Thoracic aorta (tissue), 2 donors: ENCODE measurements around the gene TPD52L2. TPM values are rescaled to one million over a fixed set of nuclear protein-coding genes. Genes with fewer than 3 reads are reported as not detected.

Experiments used
- ATAC-seq: fragments of 150-250 bp; one replicate; pipeline ENCODE4 v1.8.0; 2017; ENCODE audit warnings: low read depth; ENCODE audit not compliant: insufficient number of reproducible peaks, low FRiP score
- DNase-seq: peaks from one replicate; pipeline ENCODE4 v3.0.0-alpha.2; 2020; ENCODE audit warnings: low spot score
- H3K27ac ChIP-seq, 2 donors: fragments of 200-600 bp; sonication (generic); 1 replicate in 1 of 2; 2 replicates in 1 of 2; pipeline ENCODE4 v1.5.1; 2016; ENCODE audit warnings: mild to moderate bottlenecking in 2 of 2, moderate library complexity in 2 of 2
- H3K27me3 ChIP-seq: fragments of 200-600 bp; sonication (generic); replicated peaks from 2 replicates; pipeline ENCODE4 v1.6.0; 2016; ENCODE audit warnings: mild to moderate bottlenecking; ENCODE audit not compliant: insufficient read depth
- H3K36me3 ChIP-seq: fragments of 200-600 bp; sonication (generic); one replicate; pipeline ENCODE4 v1.5.1; 2016
- H3K4me1 ChIP-seq, 2 donors: fragments of 200-600 bp; sonication (generic); 1 replicate in 1 of 2; 2 replicates in 1 of 2; pipeline versions ENCODE4 v1.5.1 to v1.6.0; 2016; ENCODE audit warnings: low read depth in 2 of 2, mild to moderate bottlenecking in 1 of 2; ENCODE audit not compliant: control insufficient read depth in 1 of 2
- H3K4me3 ChIP-seq: fragments of 200-600 bp; sonication (generic); 2 replicates; pipeline ENCODE4 v1.5.1; 2016; ENCODE audit warnings: mild to moderate bottlenecking
- H3K9me3 ChIP-seq: fragments of 200-600 bp; sonication (generic); 2 replicates; pipeline ENCODE4 v1.5.1; 2016
- total RNA-seq, 2 donors: library from RNA; depleted of rRNA; stranded (reverse); fragments of >200 nt; gene quantifications; one replicate each; pipeline versions ENCODE4 v1.1.0 to v1.2.3, GENCODE V29; 2016
- TF ChIP-seq, protein P1 (sequence below): fragments of 200-600 bp; sonication (generic); IDR thresholded peaks from one replicate; pipeline ENCODE4 v1.5.1; 2019; ENCODE audit warnings: antibody characterized with exemption

Gene TPD52L2
- total RNA-seq, 2 donors from 2014 or later, result 106 to 159 TPM

DNA sequence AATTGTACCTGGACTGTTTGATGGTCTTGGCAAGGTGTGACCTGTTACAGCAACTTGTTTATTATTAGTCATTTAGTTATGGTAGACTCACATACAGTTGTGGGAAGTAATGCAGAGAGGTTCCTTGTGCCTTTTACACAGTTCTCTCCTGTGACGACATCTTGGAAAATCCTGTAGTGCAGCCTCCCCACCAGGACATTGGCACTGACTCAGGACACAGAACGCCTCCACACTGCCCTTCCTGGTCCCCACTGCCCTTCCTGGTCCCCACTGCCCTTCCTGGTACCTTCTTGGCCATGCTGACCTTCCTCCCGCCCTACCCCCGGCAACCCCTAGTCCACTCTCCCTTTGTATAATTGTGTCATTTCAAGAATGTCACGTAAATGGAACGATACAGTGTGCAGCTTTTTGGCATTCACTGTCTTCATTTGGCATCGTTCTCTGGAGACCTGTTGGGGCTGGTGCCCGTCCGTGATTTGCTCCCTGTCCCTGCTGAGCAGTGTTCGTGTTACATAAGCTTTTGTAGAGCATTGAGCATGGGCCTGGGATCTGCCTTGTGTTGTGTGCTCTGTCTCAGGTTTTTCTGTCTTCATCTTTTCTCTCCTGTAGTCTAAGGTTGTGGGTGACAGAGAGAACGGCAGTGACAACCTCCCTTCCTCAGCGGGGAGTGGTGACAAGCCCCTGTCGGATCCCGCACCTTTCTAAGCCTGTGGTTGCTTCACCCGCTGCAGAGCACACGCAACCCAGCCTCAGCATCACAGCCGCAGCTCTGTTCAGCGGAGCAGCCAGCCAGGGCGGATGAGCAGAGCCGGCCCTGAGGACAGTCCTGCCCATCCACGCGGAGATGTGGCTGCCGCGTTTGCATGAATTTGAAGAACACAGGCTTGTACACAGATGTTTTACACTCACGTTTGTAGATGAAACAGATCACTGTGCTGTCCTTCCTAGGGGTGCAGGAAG is 24.5 kb downstream of the TPD52L2 start:
- Histone ChIP-seq H3K9me3 (no peaks in the 10 kb centered on the region), H3K4me1 (peaks cover 0 to 6% of the 10 kb centered on the region in 2 donors), H3K27ac (no peak overlapping the region), H3K4me3 (no peak overlapping the region), H3K36me3 (peaks cover 38% of the 10 kb centered on the region), H3K27me3 (no peaks in the 10 kb centered on the region)
- DNase-seq (no peak), ATAC-seq (no peak)
- TF ChIP-seq, protein P1, sequence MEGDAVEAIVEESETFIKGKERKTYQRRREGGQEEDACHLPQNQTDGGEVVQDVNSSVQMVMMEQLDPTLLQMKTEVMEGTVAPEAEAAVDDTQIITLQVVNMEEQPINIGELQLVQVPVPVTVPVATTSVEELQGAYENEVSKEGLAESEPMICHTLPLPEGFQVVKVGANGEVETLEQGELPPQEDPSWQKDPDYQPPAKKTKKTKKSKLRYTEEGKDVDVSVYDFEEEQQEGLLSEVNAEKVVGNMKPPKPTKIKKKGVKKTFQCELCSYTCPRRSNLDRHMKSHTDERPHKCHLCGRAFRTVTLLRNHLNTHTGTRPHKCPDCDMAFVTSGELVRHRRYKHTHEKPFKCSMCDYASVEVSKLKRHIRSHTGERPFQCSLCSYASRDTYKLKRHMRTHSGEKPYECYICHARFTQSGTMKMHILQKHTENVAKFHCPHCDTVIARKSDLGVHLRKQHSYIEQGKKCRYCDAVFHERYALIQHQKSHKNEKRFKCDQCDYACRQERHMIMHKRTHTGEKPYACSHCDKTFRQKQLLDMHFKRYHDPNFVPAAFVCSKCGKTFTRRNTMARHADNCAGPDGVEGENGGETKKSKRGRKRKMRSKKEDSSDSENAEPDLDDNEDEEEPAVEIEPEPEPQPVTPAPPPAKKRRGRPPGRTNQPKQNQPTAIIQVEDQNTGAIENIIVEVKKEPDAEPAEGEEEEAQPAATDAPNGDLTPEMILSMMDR, result no peak

DNA sequence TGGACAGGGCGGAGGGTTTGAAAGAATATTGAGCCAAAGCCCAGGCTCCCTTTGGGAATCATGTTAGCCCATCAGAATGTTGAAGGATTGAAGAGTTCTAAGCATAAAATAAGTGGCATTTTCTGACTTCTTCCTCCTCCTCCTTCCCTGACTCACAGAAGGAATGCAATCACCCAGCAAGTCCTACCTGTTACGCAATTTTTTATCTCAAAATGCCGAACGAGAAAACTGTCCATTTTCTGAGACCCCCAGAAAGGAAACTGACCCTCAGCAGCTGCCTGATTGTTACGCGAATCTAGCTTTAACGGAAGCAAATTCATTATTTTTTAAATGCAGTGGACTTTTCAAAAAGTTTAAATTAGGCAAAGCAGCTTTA is 25.1 kb downstream of the TPD52L2 start:
- H3K4me3 ChIP-seq, result no peak overlapping the region
- no peak for DNase-seq
- no peak overlapping the region for H3K27ac ChIP-seq
- H3K9me3 ChIP-seq, result no peaks in the 10 kb centered on the region
- ATAC-seq, result no peak
- H3K27me3 ChIP-seq, result no peaks in the 10 kb centered on the region
- peaks cover 37% of the 10 kb centered on the region for H3K36me3 ChIP-seq
- TF ChIP-seq, protein P1, result no peak
- peaks cover 0 to 6% of the 10 kb centered on the region in 2 donors for H3K4me1 ChIP-seq

DNA sequence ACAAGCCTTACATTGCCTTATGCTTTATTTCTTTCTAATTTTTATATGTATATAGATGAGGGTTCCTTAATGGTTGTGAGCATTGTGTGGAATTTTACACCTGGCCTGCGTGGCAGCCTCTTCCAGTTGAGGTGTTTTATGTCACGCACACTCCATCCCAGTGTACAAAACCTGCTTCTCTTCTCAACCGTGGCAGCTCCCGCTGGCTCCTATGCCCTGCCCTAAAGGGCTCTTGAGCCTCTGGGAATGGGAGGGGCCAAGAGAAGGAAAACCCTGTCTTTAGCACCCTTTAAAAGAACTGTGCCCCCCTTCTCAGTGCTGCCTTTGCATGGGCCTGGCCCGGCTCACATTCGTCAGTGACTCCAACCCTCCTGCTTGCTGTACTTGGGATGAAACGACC is 25.5 kb downstream of the TPD52L2 start:
- Histone ChIP-seq H3K27me3 (no peaks in the 10 kb centered on the region), H3K36me3 (peaks cover 37% of the 10 kb centered on the region), H3K4me1 (peaks cover 0 to 7% of the 10 kb centered on the region in 2 donors), H3K9me3 (no peaks in the 10 kb centered on the region), H3K27ac (no peak overlapping the region), H3K4me3 (no peak overlapping the region)
- TF ChIP-seq, protein P1, result no peak
- DNase-seq (no peak), ATAC-seq (no peak)

DNA sequence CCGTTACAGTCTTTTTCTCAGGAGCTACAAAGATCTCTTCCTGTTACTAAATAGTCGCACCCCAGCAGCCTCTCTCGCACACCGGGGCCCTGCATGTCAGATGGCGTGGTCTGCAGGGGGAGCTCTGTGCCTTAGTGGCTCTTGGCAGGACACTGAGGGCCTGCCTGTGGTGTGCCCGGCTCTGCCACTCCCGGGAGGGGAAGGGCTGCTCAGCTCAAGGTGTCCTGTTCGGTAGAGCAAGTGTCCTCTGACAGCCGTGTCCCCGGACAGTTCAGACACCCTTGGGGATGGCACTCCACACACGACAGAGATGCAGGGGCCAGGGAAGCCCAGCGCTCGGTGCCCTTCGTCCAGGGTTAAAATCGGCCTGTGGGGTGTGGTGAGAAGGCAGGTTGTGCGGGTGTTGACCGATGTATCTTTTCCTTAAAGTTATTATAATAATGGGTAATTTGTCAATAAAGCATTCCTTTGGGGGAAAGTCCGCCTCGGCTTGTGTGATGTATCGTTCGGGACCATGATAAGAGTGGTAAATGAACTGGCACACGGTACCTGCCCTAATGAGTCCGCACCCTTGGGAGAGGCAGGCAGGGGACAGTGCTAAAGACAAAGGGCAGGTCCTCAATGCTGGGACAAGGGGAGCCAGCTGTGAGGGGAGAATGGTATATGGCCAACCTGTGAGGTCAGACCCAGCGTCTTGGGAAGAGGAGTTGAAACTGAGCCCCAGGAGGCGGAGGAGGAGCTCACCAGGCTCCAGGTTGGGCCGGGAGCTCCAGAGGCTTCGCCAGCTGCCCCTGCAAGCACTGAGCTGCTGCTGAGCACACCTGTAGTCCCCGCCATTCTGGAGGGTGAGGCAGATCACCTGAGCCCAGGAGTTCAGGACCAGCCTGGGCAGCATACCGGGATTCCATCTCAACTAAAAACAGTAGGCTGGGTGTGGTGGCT is 26.3 kb downstream of the TPD52L2 start:
- TF ChIP-seq, protein P1, result no peak
- H3K27me3 ChIP-seq, result no peaks in the 10 kb centered on the region
- H3K27ac ChIP-seq, result no peak overlapping the region
- ATAC-seq, result no peak
- no peaks in the 10 kb centered on the region for H3K9me3 ChIP-seq
- no peak for DNase-seq
- H3K4me1 ChIP-seq, result peaks cover 4 to 14% of the 10 kb centered on the region in 2 donors
- peaks cover 37% of the 10 kb centered on the region for H3K36me3 ChIP-seq
- H3K4me3 ChIP-seq, result no peak overlapping the region

DNA sequence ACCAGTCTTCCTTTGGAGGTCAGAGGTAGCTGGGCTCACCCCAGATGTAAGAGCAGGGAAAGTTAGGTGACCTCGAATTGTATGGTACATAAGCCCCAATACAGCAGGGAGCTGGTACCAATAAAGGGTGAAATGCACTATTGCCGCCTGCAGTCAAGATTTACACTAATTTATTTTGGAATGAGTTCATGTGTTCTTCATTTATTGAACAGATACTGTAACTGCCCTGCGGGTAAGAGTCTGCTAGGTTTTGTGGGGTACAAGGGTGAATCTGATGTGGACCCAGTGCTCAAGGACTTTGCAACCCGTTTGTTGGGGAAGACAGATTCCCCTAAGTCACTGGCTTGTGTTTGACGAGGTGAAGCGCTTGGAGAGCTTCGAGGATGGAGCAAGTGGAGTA is 27.3 kb downstream of the TPD52L2 start:
- peaks cover 12 to 25% of the 10 kb centered on the region in 2 donors for H3K4me1 ChIP-seq
- H3K9me3 ChIP-seq, result no peaks in the 10 kb centered on the region
- TF ChIP-seq, protein P1, result no peak
- H3K4me3 ChIP-seq, result no peak overlapping the region
- H3K36me3 ChIP-seq, result peaks cover 33% of the 10 kb centered on the region
- H3K27me3 ChIP-seq, result no peaks in the 10 kb centered on the region
- DNase-seq (no peak), ATAC-seq (no peak)
- no peak overlapping the region for H3K27ac ChIP-seq
